GM12865 (cell line): ENCODE measurements around the gene IZUMO4.

Experiments used
- DNase-seq: peaks from one replicate; pipeline ENCODE4 v3.0.0; 2010; ENCODE audit warnings: low read depth
- H3K4me3 ChIP-seq: 2 replicates; pipeline ENCODE4 v1.5.1; 2011; ENCODE audit warnings: mild to moderate bottlenecking, low read depth, low read length, control low read depth
- TF ChIP-seq, protein P1 (sequence below): IDR thresholded peaks from 2 replicates; pipeline ENCODE4 v1.5.1; 2011; ENCODE audit warnings: low read length, control low read depth, low read depth, inconsistent platforms; ENCODE audit not compliant: insufficient read depth; ENCODE audit errors: missing control alignments

The IZUMO4 gene

DNA sequence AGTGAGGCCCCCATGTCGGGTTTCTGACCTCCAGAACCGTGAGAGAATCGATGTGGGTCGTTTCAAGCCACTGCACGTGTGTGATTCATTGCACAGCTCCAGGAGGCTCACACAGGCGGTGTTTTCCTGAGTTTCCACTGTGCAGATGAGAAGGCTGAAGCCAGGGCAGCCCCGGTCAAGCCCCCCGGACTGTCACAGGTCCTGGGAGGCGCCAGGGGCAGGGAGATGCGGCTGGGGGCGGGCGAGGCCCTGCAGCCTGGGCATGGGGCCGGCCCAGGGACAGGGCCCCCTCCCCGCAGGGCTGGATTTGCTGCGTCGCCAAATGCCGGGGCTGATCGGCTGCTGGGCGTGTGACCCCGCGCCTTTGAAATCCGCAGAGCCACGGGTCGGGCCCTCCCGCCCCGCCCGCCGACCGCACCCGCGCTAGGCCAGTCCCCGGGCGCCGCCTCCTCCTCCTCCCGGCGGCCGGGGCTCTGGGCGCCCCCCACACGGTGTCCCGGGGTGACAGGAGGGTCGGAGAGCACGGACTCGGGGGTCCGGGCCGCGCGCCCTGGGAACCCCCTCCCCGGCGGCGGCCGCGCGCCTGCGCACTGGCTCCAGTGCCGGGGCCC is 35.7 kb upstream of the IZUMO4 start:
- TF ChIP-seq, protein P1, sequence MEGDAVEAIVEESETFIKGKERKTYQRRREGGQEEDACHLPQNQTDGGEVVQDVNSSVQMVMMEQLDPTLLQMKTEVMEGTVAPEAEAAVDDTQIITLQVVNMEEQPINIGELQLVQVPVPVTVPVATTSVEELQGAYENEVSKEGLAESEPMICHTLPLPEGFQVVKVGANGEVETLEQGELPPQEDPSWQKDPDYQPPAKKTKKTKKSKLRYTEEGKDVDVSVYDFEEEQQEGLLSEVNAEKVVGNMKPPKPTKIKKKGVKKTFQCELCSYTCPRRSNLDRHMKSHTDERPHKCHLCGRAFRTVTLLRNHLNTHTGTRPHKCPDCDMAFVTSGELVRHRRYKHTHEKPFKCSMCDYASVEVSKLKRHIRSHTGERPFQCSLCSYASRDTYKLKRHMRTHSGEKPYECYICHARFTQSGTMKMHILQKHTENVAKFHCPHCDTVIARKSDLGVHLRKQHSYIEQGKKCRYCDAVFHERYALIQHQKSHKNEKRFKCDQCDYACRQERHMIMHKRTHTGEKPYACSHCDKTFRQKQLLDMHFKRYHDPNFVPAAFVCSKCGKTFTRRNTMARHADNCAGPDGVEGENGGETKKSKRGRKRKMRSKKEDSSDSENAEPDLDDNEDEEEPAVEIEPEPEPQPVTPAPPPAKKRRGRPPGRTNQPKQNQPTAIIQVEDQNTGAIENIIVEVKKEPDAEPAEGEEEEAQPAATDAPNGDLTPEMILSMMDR = no peak
- peak; percentile 78 for DNase-seq
- peak overlapping the region; percentile 81 for H3K4me3 ChIP-seq

DNA sequence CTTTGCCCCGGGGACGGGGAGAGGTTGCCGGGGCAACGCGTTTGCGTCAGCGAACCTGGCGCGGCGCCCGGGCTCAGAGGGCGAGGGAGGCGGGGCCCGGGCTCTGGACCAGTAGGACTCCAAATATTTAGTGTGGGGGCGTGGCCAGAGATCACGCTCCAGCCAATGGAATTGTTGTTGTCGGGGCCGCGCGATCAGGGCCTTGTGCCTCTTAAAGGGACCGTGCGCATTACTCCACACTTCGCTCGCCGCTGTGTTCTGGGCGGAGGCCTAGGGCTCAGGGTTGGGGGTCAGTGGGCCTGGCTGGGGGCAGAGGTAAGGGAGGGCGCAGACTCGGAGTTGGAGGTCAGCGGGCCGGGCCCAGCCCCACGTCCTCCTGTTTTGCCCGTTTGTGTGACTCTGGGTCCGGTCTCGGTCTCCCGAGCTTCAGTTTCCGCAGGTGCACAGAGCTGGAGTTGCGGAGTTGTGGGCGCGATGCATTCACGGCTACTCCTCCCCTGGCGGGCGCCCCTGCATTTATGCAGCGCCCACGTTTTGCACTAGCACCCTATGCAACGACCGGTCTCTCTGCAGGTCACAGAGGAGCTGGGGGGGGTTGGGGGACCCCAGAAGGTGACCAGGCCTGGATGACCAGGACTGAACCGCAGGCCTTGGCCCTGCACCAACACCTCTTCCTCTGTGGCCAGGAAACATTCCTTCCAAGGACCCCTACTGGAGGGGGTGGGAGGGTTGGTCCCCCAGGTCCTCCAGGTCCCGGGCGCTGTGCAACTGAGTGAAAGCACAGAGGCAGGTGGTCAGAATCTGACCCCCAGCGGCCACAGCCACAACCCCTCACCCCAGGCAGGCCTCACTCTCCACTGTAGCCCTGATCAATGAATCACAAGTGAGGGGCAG is 35.0 kb upstream of the IZUMO4 start:
- peak overlapping the region; percentile 81 for H3K4me3 ChIP-seq
- TF ChIP-seq, protein P1 = no peak
- DNase-seq = peak; percentile 99

DNA sequence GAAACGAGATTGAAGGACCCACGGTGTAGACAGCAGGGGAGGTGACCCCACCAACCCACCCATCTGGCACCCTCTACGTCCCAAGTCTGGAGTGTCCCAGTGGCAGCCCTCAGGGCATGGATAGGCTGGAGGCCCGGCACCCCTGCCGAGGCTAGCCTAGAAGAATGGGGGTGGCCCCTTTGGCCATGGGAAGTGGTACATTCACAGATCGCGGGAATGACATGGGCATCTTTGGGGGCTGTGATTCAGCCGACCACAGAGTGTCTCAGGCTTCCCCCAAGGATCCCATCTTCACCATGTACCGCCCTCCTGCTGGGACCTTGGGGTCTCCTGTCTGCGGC is 34.4 kb upstream of the IZUMO4 start:
- H3K4me3 ChIP-seq = peak overlapping the region; percentile 65

DNA sequence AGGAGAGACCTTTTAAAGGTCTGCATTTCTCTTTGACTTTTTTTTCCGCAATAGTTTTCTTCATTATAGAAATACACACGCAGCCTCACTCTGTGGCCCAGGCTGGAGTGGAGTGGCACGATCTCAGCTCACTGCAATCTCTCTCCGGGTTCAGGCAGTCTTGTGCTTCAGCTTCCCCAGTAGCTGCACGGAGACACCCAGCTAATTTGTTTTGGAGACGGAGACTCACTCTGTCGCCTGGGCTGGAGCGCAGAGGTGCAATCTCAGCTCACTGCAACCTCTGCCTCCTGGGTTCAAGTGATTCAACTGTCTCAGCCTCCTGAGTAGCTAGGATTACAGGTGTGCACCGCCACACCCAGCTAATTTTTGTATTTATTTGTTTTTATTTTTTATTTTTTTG is 33.9 kb upstream of the IZUMO4 start:
- peak overlapping the region; percentile 65 for H3K4me3 ChIP-seq
- TF ChIP-seq, protein P1 = no peak

More for the DNA sequence above, 34.4 kb upstream of the IZUMO4 start:
- no peak for DNase-seq
- TF ChIP-seq, protein P1 = no peak

DNA sequence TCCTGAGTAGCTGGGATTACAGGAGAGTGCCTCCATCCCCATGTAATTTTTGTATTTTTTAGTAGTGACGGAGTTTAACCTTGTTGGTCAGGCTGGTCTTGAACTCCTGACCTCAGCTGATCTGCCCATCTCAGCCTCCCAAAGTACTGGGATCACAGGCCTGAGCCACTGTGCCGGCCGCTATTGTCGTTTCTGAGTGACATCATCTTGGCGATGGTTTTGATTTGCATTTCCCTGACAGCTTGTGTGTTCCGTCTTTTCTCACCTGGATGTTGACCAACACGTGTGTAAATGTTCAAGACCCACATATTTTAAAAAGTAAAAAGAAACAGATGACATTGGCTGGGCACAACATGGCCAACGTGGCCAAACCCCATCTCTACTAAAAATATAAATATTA is 32.9 kb upstream of the IZUMO4 start:
- no peak overlapping the region for H3K4me3 ChIP-seq
- TF ChIP-seq, protein P1 = no peak

More for the DNA sequence above, 33.9 kb upstream of the IZUMO4 start:
- DNase-seq = no peak

DNA sequence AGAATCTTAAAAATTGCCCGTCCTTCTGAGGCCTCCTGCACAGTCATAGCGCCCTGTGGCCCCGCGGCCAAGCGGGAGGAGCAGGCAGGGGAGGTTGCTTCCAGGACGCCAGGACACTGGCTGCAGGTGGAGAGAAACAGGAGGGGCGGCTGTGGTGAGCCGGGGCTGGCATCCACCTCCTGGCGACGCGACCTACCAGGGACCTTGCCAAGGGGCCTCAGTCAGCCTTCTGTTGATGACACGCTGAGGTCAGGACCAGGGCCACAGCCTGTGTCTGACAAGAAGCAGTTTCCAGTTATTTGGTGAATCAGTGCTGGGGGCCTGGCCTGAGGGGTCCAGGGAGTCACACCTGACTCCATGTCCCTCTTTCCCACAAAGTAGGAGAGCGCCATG is 32.3 kb upstream of the IZUMO4 start:
- DNase-seq = no peak
- TF ChIP-seq, protein P1 = no peak
- H3K4me3 ChIP-seq = no peak overlapping the region

More for the DNA sequence above, 32.9 kb upstream of the IZUMO4 start:
- peak; percentile 73 for DNase-seq
